GM18870 (cell line): ENCODE results near the gene IL1RL2.

ENCODE experiments used
- ATAC-seq: cut with Tn5 transposase; IDR thresholded peaks from one replicate; pipeline ENCODE4 v1.9.1; 2021; ENCODE audit warnings: moderate library complexity; ENCODE audit not compliant: unreplicated experiment

The IL1RL2 gene

GRCh38 chr2:102262216-102263129, 75.7 kb downstream of the IL1RL2 start:
- ATAC-seq: no peak

- no peak for ATAC-seq
Observed at GRCh38 chr2:102264952-102265351, 78.1 kb downstream of the IL1RL2 start.

- no peak for ATAC-seq
Observed at GRCh38 chr2:102266204-102266603, 79.4 kb downstream of the IL1RL2 start.

GRCh38 chr2:102267774-102268173, 81.0 kb downstream of the IL1RL2 start:
- ATAC-seq: no peak

GRCh38 chr2:102268510-102269199, 81.8 kb downstream of the IL1RL2 start:
- no peak for ATAC-seq

- no peak for ATAC-seq
Observed at GRCh38 chr2:102269200-102269524, 82.3 kb downstream of the IL1RL2 start.

GRCh38 chr2:102271844-102272243, 85.0 kb downstream of the IL1RL2 start:
- no peak for ATAC-seq

GRCh38 chr2:102273619-102274211, 86.9 kb downstream of the IL1RL2 start:
- ATAC-seq: no peak

- ATAC-seq: no peak
Observed at GRCh38 chr2:102276549-102277201, 89.9 kb downstream of the IL1RL2 start.

GRCh38 chr2:102277202-102277700, 90.4 kb downstream of the IL1RL2 start:
- no peak for ATAC-seq

- ATAC-seq: no peak
Observed at GRCh38 chr2:102278720-102279390, 92.0 kb downstream of the IL1RL2 start.

- ATAC-seq: no peak
Observed at GRCh38 chr2:102279391-102279735, 92.5 kb downstream of the IL1RL2 start.

GRCh38 chr2:102282678-102283091, 95.9 kb downstream of the IL1RL2 start:
- no peak for ATAC-seq

- ATAC-seq: no peak
Observed at GRCh38 chr2:102283996-102284395, 97.2 kb downstream of the IL1RL2 start.

- ATAC-seq: no peak
Observed at GRCh38 chr2:102284611-102285010, 97.8 kb downstream of the IL1RL2 start.

GRCh38 chr2:102285368-102285767, 98.5 kb downstream of the IL1RL2 start:
- ATAC-seq: no peak

- ATAC-seq: no peak
Observed at GRCh38 chr2:102286041-102286440, 99.2 kb downstream of the IL1RL2 start.

- no peak for ATAC-seq
Observed at GRCh38 chr2:102289129-102289528, 102.3 kb downstream of the IL1RL2 start.
